Endothelial cell of umbilical vein (primary cell): ENCODE measurements around the gene ZFYVE28. TPM values are rescaled to one million over a fixed set of nuclear protein-coding genes. Genes with fewer than 3 reads are reported as not detected.

Experiments
- BruUV-seq: library from RNA; stranded (reverse); fragments of 400-500 nt; replicated peaks from 2 replicates; lab custom pipeline; 2021; lab: Mats Ljungman, UMichigan
- CTCF ChIA-PET: fragments of 300-600, 350-600 bp; sonication (Branson Sonifier 250); formaldehyde crosslinking; loops from one replicate; lab custom pipeline; 2021; ENCODE audit warnings: antibody characterized with exemption, inconsistent platforms; lab: Charles Lee
- POLR2A ChIA-PET: fragments of 300-600, 350-600 bp; sonication (Branson Sonifier 250); formaldehyde crosslinking; loops from one replicate; lab custom pipeline; 2021; ENCODE audit warnings: antibody characterized with exemption, inconsistent platforms; lab: Charles Lee
- DNase-seq: peaks from one replicate; pipeline ENCODE4 v3.0.0-alpha.2; 2011; ENCODE audit warnings: low read depth, low spot score
- FAIRE-seq: peaks from 2 replicates; lab custom pipeline; 2011; peaks lifted over from hg19 to GRCh38; lab: Jason Lieb, UNC
- H2AFZ ChIP-seq: 2 replicates; pipeline ENCODE4 v1.6.0; 2012; ENCODE audit warnings: low read depth, low read length, control low read depth, inconsistent platforms
- H3K27ac ChIP-seq: 2 replicates; pipeline ENCODE4 v1.5.1; 2011; ENCODE audit warnings: low read depth, mild to moderate bottlenecking, control low read depth, low read length, moderate library complexity; ENCODE audit not compliant: insufficient read depth
- H3K27me3 ChIP-seq, 2 experiments: 2 replicates each; pipeline versions ENCODE4 v1.6.0 to v1.6.1; 2011; ENCODE audit warnings: low read length in 2 of 2, mixed read lengths in 1 of 2; ENCODE audit not compliant: control insufficient read depth in 2 of 2, insufficient read depth in 2 of 2
- H3K36me3 ChIP-seq, 2 experiments: 2 replicates in 1 of 2; 3 replicates in 1 of 2; pipeline ENCODE4 v1.5.1; 2011; ENCODE audit warnings: low read length in 2 of 2, mild to moderate bottlenecking in 1 of 2, moderate library complexity in 1 of 2; ENCODE audit not compliant: control insufficient read depth in 2 of 2, insufficient read depth in 2 of 2; ENCODE audit errors: extremely low read depth in 1 of 2
- H3K4me1 ChIP-seq: 3 replicates; pipeline ENCODE4 v1.5.1; 2011; ENCODE audit warnings: mild to moderate bottlenecking, low read length; ENCODE audit not compliant: control insufficient read depth, insufficient read depth; ENCODE audit errors: extremely low read depth
- H3K4me2 ChIP-seq: 2 replicates; pipeline ENCODE4 v1.6.1; 2011; ENCODE audit warnings: low read length, control low read depth, mixed read lengths; ENCODE audit not compliant: insufficient read depth
- H3K4me3 ChIP-seq, 3 experiments: fragments of 200-600 bp in 1 of 3; sonication (generic), shearing (Covaris generic) in 1 of 3; replicated peaks in 1 of 3; 2 replicates each; pipeline ENCODE4 v1.5.1; 2011 to 2016; ENCODE audit warnings: control low read depth in 3 of 3, low read length in 3 of 3, mild to moderate bottlenecking in 2 of 3, inconsistent platforms in 1 of 3, low read depth in 1 of 3, moderate library complexity in 1 of 3; ENCODE audit not compliant: insufficient read depth in 1 of 3
- H3K79me2 ChIP-seq: 2 replicates; pipeline ENCODE4 v1.6.0; 2012; ENCODE audit warnings: low read length, inconsistent platforms; ENCODE audit not compliant: control insufficient read depth, insufficient read depth
- H3K9ac ChIP-seq: replicated peaks from 2 replicates; pipeline ENCODE3; 2011; ENCODE audit warnings: low read length, control low read depth; ENCODE audit not compliant: insufficient read depth; ENCODE audit errors: extremely low read depth
- H3K9me1 ChIP-seq: replicated peaks from 3 replicates; pipeline ENCODE4 v1.6.0; 2011; ENCODE audit warnings: mild to moderate bottlenecking, low read length; ENCODE audit not compliant: control insufficient read depth, insufficient read depth; ENCODE audit errors: extremely low read depth
- H3K9me3 ChIP-seq: replicated peaks from 2 replicates; pipeline ENCODE4 v1.5.1; 2012; ENCODE audit warnings: low read length, inconsistent platforms; ENCODE audit not compliant: control insufficient read depth, insufficient read depth
- H4K20me1 ChIP-seq: replicated peaks from 2 replicates; pipeline ENCODE3; 2011; ENCODE audit warnings: mild to moderate bottlenecking, low read length; ENCODE audit not compliant: control insufficient read depth, insufficient read depth; ENCODE audit errors: extremely low read depth
- CTCF ChIP-seq, 2 donors: IDR thresholded peaks; 1 replicate in 1 of 2; 2 replicates in 1 of 2; pipeline ENCODE4 v1.5.1; 2011; ENCODE audit warnings: low read length in 2 of 2, mild to moderate bottlenecking in 2 of 2, moderate library complexity in 2 of 2, control low read depth in 1 of 2, inconsistent platforms in 1 of 2, low read depth in 1 of 2; ENCODE audit not compliant: insufficient read depth in 1 of 2; ENCODE audit errors: extremely low read depth in 1 of 2
- EZH2 ChIP-seq: IDR thresholded peaks from 2 replicates; pipeline ENCODE4 v1.6.1; 2012; ENCODE audit warnings: borderline replicate concordance, low read depth, mild to moderate bottlenecking, moderate library complexity, low read length, inconsistent platforms; ENCODE audit not compliant: severe bottlenecking
- FOS ChIP-seq: IDR thresholded peaks from 2 replicates; pipeline ENCODE4 v1.6.1; 2011; ENCODE audit warnings: mild to moderate bottlenecking, low read length, moderate library complexity, borderline replicate concordance; ENCODE audit not compliant: insufficient read depth
- GATA2 ChIP-seq: IDR thresholded peaks from 2 replicates; pipeline ENCODE4 v1.7.0; 2011; ENCODE audit warnings: low read depth, mild to moderate bottlenecking, moderate library complexity, mixed read lengths, low read length; ENCODE audit not compliant: insufficient read length, insufficient read depth
- JUN ChIP-seq: IDR thresholded peaks from 2 replicates; pipeline ENCODE4 v1.6.1; 2011; ENCODE audit warnings: borderline replicate concordance, low read depth; ENCODE audit not compliant: insufficient read length, insufficient read depth
- MAX ChIP-seq: IDR thresholded peaks from 2 replicates; pipeline ENCODE4 v1.6.1; 2011; ENCODE audit not compliant: insufficient read depth, insufficient read length
- MYC ChIP-seq: IDR thresholded peaks from one replicate; pipeline ENCODE4 v1.6.1; 2011; ENCODE audit warnings: mild to moderate bottlenecking, low read depth, low read length
- POLR2A ChIP-seq: IDR thresholded peaks from 2 replicates; pipeline ENCODE4 v1.6.1; 2012; ENCODE audit warnings: low read depth, mild to moderate bottlenecking, control low read depth, low read length
- POLR2AphosphoS5 ChIP-seq: IDR thresholded peaks from 2 replicates; pipeline ENCODE4 v1.6.1; 2012; ENCODE audit warnings: low read depth, mild to moderate bottlenecking, control low read depth, low read length, moderate library complexity; ENCODE audit not compliant: insufficient read depth
- dilution Hi-C: fragments of 300-500 bp; cut with MboI; formaldehyde crosslinking; loops from one replicate; pipeline ENCODE4 v1.15.0; 2019; ENCODE audit warnings: low sequenced_read_pairs; ENCODE audit not compliant: extremely low pct_ligation_motif_present
- intact Hi-C: fragments of 100-400 bp; cut with micrococcal nuclease; formaldehyde crosslinking; loops from one replicate; pipeline ENCODE4 v1.10.0; 2022
- polyA plus RNA-seq, 4 experiments: library from polyadenylated mRNA; depleted of rRNA in 3 of 4; stranded (reverse) in 3 of 4; unstranded in 1 of 4; fragments of >200 nt; gene quantifications; 2 replicates each; pipeline versions ENCODE4 v1.2.1 to v1.2.3, GENCODE V29; 2011 to 2012; ENCODE audit warnings: missing spikeins in 1 of 4
- total RNA-seq: library from RNA; stranded (reverse); gene quantifications from 2 replicates; pipeline ENCODE4 v1.2.3, GENCODE V29; 2021

The ZFYVE28 gene
- total and polyA plus RNA-seq, 2 donors (not counting 3 experiments of a cell fraction or from before 2014, with no cell fraction given) = 5.8 to 7.1 TPM

- dilution Hi-C loops (no loop called here), intact Hi-C loops (loop anchor here (10.0 kb wide), 1 partner anchor 548 kb away; the partner anchor contains the start of genes GRK4 and NOP14)
- peak; percentile 65 for FAIRE-seq
- Histone ChIP-seq H3K36me3 (no peaks in the 10 kb centered on the region), H4K20me1 (no peaks in the 10 kb centered on the region), H3K4me3 (peak overlapping the region; percentile 36 to 66 (median 62)), H2AFZ (peak overlapping the region; percentile 26), H3K27me3 (peaks cover 17 to 21% of the 10 kb centered on the region in 2 experiments), H3K27ac (peak overlapping the region; percentile 42), H3K4me1 (peaks cover 49% of the 10 kb centered on the region), H3K79me2 (peaks cover 32% of the 10 kb centered on the region), H3K9me3 (no peaks in the 10 kb centered on the region), H3K9ac (peak overlapping the region; percentile 60), H3K4me2 (peak overlapping the region; percentile 80), H3K9me1 (no peaks in the 10 kb centered on the region)
- TF ChIP-seq FOS (no peak), POLR2A (no peak), MYC (no peak), POLR2AphosphoS5 (no peak), GATA2 (no peak), JUN (no peak), MAX (no peak), EZH2 (no peak), CTCF (IDR thresholded peaks at IDR 0.05; ENCODE audit: extremely low read depth in 1 of 2, insufficient read depth in 1 of 2, low read depth in 1 of 2, low read length in 2 of 2) (no peak)
- peak; percentile 41 for DNase-seq
- no TSS peak for BruUV-seq
- CTCF ChIA-PET = interaction anchor here (1.5 kb wide), 1 partner anchor 8 kb away, joined by 9 read pairs; no protein-coding TSS in a partner anchor
- POLR2A ChIA-PET = no interaction called here
Observed at GRCh38 chr4:2416564-2417225, 1.8 kb downstream of the ZFYVE28 start.
